ENCODE measurements around the gene CEP104.

DNA sequence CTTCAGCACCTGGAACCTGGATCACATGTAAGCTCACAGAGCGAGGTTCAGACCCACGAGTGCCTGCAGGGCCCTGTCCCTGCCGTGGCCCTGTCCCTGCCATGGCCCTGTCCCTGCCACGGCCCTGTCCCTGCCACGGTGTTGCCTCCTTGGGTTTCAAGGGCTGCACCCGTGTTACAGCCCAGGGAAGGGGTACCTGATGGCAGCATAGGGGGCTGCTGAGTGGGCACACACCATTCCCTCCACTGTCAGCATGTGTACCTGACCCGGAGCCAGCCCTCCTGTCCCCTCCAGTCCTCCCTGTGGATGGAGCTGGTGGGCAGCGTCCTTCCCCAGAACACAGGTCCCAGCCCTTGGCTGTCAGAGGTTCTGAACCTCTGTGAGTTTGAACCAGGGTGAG, 15.5 kb upstream of the CEP104 start:
- TF ChIP-seq, protein P1, sequence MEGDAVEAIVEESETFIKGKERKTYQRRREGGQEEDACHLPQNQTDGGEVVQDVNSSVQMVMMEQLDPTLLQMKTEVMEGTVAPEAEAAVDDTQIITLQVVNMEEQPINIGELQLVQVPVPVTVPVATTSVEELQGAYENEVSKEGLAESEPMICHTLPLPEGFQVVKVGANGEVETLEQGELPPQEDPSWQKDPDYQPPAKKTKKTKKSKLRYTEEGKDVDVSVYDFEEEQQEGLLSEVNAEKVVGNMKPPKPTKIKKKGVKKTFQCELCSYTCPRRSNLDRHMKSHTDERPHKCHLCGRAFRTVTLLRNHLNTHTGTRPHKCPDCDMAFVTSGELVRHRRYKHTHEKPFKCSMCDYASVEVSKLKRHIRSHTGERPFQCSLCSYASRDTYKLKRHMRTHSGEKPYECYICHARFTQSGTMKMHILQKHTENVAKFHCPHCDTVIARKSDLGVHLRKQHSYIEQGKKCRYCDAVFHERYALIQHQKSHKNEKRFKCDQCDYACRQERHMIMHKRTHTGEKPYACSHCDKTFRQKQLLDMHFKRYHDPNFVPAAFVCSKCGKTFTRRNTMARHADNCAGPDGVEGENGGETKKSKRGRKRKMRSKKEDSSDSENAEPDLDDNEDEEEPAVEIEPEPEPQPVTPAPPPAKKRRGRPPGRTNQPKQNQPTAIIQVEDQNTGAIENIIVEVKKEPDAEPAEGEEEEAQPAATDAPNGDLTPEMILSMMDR (conservative IDR thresholded peaks at IDR 0.05; ENCODE audit: low read depth in 2 of 2) = no peak
- TF ChIP-seq, protein P2, sequence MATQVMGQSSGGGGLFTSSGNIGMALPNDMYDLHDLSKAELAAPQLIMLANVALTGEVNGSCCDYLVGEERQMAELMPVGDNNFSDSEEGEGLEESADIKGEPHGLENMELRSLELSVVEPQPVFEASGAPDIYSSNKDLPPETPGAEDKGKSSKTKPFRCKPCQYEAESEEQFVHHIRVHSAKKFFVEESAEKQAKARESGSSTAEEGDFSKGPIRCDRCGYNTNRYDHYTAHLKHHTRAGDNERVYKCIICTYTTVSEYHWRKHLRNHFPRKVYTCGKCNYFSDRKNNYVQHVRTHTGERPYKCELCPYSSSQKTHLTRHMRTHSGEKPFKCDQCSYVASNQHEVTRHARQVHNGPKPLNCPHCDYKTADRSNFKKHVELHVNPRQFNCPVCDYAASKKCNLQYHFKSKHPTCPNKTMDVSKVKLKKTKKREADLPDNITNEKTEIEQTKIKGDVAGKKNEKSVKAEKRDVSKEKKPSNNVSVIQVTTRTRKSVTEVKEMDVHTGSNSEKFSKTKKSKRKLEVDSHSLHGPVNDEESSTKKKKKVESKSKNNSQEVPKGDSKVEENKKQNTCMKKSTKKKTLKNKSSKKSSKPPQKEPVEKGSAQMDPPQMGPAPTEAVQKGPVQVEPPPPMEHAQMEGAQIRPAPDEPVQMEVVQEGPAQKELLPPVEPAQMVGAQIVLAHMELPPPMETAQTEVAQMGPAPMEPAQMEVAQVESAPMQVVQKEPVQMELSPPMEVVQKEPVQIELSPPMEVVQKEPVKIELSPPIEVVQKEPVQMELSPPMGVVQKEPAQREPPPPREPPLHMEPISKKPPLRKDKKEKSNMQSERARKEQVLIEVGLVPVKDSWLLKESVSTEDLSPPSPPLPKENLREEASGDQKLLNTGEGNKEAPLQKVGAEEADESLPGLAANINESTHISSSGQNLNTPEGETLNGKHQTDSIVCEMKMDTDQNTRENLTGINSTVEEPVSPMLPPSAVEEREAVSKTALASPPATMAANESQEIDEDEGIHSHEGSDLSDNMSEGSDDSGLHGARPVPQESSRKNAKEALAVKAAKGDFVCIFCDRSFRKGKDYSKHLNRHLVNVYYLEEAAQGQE (IDR thresholded peaks at IDR 0.05; ENCODE audit: unreplicated experiment) = no peak
- TF ChIP-seq NANOG (IDR thresholded peaks at IDR 0.05; ENCODE audit: borderline replicate concordance) (no peak), EZH2phosphoT487 (IDR thresholded peaks at IDR 0.05; ENCODE audit: unreplicated experiment) (no peak), POLR2AphosphoS5 (IDR thresholded peaks at IDR 0.05; ENCODE audit: low read depth) (no peak), CREB1 (CRISPR knock-in tag; IDR thresholded peaks at IDR 0.05; ENCODE audit: low read depth) (no peak)

Measured in GM23338 (cell line).